ENCODE data around the gene LAD1. TPM values are rescaled to one million over a fixed set of nuclear protein-coding genes. Genes with fewer than 3 reads are reported as not detected.

Gene LAD1
- total and polyA plus RNA-seq, 2 donors (not counting 1 experiment from before 2014, with no cell fraction given) = not detected

GRCh38 chr1:201336711-201337450 is 62.2 kb downstream of the LAD1 start:
- Histone ChIP-seq H4K20me1 (ENCODE audit: control insufficient read depth, extremely low read depth, insufficient read depth, low read length) (no peaks in the 10 kb centered on the region), H3K4me1 (ENCODE audit: control insufficient read depth, extremely low read depth, insufficient read depth, low read length) (no peaks in the 10 kb centered on the region), H3K27me3 (ENCODE audit: control insufficient read depth, insufficient read depth, low read length) (peaks cover 7% of the 10 kb centered on the region), H3K27ac (ENCODE audit: insufficient read depth, low read length) (no peak overlapping the region), H3K9me3 (ENCODE audit: control insufficient read depth, insufficient read depth, low read depth, low read length) (no peaks in the 10 kb centered on the region), H3K9ac (ENCODE audit: insufficient read depth, low read length) (no peak overlapping the region), H3K4me3 (replicated peaks in 1 of 4; ENCODE audit: control extremely low read depth in 1 of 4, insufficient read depth in 1 of 4, low read depth in 3 of 4, low read length in 4 of 4) (no peak overlapping the region), H3K79me2 (ENCODE audit: control insufficient read depth, insufficient read depth, low read length) (no peaks in the 10 kb centered on the region), H3K36me3 (ENCODE audit: control insufficient read depth, insufficient read depth, low read length) (no peaks in the 10 kb centered on the region), H2AFZ (ENCODE audit: low read length) (no peak overlapping the region), H3K4me2 (ENCODE audit: extremely low read depth, insufficient read depth, low read length) (no peak overlapping the region)
- TF ChIP-seq EZH2 (IDR thresholded peaks at IDR 0.05; ENCODE audit: low read length, missing control alignments) (no peak), CTCF (conservative IDR thresholded peaks at IDR 0.05 in 1 of 2, IDR thresholded peaks at IDR 0.05 in 1 of 2; ENCODE audit: low read depth in 1 of 2, low read length in 2 of 2) (no peak)
- DNase-seq (ENCODE audit: low read depth in 2 of 2) = no peak

DNA sequence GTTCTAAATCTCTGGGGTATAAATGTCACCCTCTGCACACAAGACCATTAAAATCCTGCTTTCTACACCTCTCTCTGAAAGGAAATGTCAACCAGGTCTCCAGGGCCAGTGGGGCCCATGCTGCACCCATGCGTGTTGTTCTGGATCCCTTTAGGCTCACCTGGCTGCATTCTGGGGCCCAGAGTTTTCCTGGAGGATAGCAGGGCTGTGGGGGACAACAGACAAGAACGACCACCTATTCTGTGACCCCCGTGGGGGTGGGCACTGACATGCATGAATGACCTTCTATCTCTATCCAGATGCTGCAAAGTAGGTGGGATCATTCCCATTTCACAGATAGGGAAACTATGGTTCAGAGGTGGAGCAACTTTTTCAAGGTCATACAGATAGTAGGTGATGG is 63.2 kb downstream of the LAD1 start:
- TF ChIP-seq CTCF (conservative IDR thresholded peaks at IDR 0.05 in 1 of 2, IDR thresholded peaks at IDR 0.05 in 1 of 2; ENCODE audit: low read depth in 1 of 2, low read length in 2 of 2) (no peak), EZH2 (IDR thresholded peaks at IDR 0.05; ENCODE audit: low read length, missing control alignments) (no peak)
- Histone ChIP-seq H3K36me3 (ENCODE audit: control insufficient read depth, insufficient read depth, low read length) (no peaks in the 10 kb centered on the region), H3K27me3 (ENCODE audit: control insufficient read depth, insufficient read depth, low read length) (peaks cover 7% of the 10 kb centered on the region)

DNA sequence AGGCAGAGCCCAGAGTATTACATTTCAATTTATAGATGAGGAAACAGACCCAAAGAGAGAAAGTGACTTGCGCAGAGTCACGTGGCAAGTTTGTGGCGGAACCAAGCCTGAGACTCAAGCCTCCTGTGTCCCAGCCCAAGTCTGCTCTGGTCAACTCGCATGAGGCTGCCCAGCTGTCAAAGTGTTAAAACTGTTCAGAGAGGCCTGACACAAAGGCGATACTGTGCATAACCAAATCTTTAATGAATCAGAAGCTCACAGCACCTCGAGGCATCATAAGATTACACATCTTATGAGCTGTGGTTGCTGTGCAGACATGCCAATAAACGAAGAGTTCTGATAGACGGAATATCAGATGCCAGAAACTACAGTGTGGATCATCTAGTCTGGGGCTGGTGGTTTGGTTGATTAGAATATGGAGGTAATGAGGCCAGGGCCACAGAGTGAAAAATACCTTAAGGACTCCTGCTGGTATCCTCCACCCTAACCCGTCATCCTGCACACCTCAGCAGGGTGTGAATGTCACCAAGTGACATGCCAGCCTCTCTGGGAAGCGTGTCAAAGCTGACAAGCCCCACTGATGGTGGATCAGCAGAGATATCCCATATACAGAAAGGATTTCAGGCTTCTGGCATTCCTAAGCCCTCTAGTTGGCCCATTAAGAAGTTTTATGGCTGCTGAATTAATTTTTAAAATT is 63.8 kb downstream of the LAD1 start:
- Histone ChIP-seq H3K27ac (ENCODE audit: insufficient read depth, low read length) (no peak overlapping the region), H3K36me3 (ENCODE audit: control insufficient read depth, insufficient read depth, low read length) (no peaks in the 10 kb centered on the region), H3K4me1 (ENCODE audit: control insufficient read depth, extremely low read depth, insufficient read depth, low read length) (no peaks in the 10 kb centered on the region), H3K9ac (ENCODE audit: insufficient read depth, low read length) (no peak overlapping the region), H3K4me2 (ENCODE audit: extremely low read depth, insufficient read depth, low read length) (no peak overlapping the region), H4K20me1 (ENCODE audit: control insufficient read depth, extremely low read depth, insufficient read depth, low read length) (no peaks in the 10 kb centered on the region), H2AFZ (ENCODE audit: low read length) (no peak overlapping the region), H3K79me2 (ENCODE audit: control insufficient read depth, insufficient read depth, low read length) (no peaks in the 10 kb centered on the region), H3K27me3 (ENCODE audit: control insufficient read depth, insufficient read depth, low read length) (peaks cover 8% of the 10 kb centered on the region), H3K4me3 (replicated peaks in 1 of 4; ENCODE audit: control extremely low read depth in 1 of 4, insufficient read depth in 1 of 4, low read depth in 3 of 4, low read length in 4 of 4) (no peak overlapping the region), H3K9me3 (ENCODE audit: control insufficient read depth, insufficient read depth, low read depth, low read length) (no peaks in the 10 kb centered on the region)
- DNase-seq (ENCODE audit: low read depth in 2 of 2) = no peak
- TF ChIP-seq EZH2 (IDR thresholded peaks at IDR 0.05; ENCODE audit: low read length, missing control alignments) (no peak), CTCF (conservative IDR thresholded peaks at IDR 0.05 in 1 of 2, IDR thresholded peaks at IDR 0.05 in 1 of 2; ENCODE audit: low read depth in 1 of 2, low read length in 2 of 2) (no peak)

More for the DNA sequence above, 63.2 kb downstream of the LAD1 start:
- no peaks in the 10 kb centered on the region for H3K9me3 ChIP-seq (ENCODE audit: control insufficient read depth, insufficient read depth, low read depth, low read length)
- no peaks in the 10 kb centered on the region for H3K79me2 ChIP-seq (ENCODE audit: control insufficient read depth, insufficient read depth, low read length)
- H3K9ac ChIP-seq (ENCODE audit: insufficient read depth, low read length) = no peak overlapping the region
- no peaks in the 10 kb centered on the region for H3K4me1 ChIP-seq (ENCODE audit: control insufficient read depth, extremely low read depth, insufficient read depth, low read length)
- no peak overlapping the region for H3K4me2 ChIP-seq (ENCODE audit: extremely low read depth, insufficient read depth, low read length)
- H2AFZ ChIP-seq (ENCODE audit: low read length) = no peak overlapping the region
- H3K4me3 ChIP-seq (replicated peaks in 1 of 4; ENCODE audit: control extremely low read depth in 1 of 4, insufficient read depth in 1 of 4, low read depth in 3 of 4, low read length in 4 of 4) = no peak overlapping the region
- DNase-seq (ENCODE audit: low read depth in 2 of 2) = no peak
- H4K20me1 ChIP-seq (ENCODE audit: control insufficient read depth, extremely low read depth, insufficient read depth, low read length) = no peaks in the 10 kb centered on the region
- no peak overlapping the region for H3K27ac ChIP-seq (ENCODE audit: insufficient read depth, low read length)

Measured in fibroblast of lung (primary cell).